ENCODE data around the gene C1QTNF9. TPM values are rescaled to one million over a fixed set of nuclear protein-coding genes. Genes with fewer than 3 reads are reported as not detected.
"Not testable (repeated sequence)": the region's sequence is repeated elsewhere in the genome, so short reads cannot be mapped to it uniquely, and the experiment has no call there.

Gene C1QTNF9, protein sequence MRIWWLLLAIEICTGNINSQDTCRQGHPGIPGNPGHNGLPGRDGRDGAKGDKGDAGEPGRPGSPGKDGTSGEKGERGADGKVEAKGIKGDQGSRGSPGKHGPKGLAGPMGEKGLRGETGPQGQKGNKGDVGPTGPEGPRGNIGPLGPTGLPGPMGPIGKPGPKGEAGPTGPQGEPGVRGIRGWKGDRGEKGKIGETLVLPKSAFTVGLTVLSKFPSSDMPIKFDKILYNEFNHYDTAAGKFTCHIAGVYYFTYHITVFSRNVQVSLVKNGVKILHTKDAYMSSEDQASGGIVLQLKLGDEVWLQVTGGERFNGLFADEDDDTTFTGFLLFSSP
- total RNA-seq (1 to 10 TPM in 1 of 5 donors, under 1 TPM in 1, not detected in 3; 0.37 to 2.3 TPM), polyA plus RNA-seq (under 1 TPM in 2 of 3 donors, not detected in 1; 0.08 to 0.25 TPM)
- long read RNA-seq, donor 1, result 0 reads
- long read RNA-seq, donor 2, result 0 reads
- long read RNA-seq, donor 3, result 0 reads
- long read RNA-seq, donor 4, result 0 reads
- long read RNA-seq, donor 5, result 0 reads
- long read RNA-seq, donor 6, result 0 reads
- long read RNA-seq, donor 7, result 0 reads
- long read RNA-seq, donor 8, result 0 reads
- long read RNA-seq, donor 9, result 0 reads
- long read RNA-seq, donor 10, result 0 reads

DNA sequence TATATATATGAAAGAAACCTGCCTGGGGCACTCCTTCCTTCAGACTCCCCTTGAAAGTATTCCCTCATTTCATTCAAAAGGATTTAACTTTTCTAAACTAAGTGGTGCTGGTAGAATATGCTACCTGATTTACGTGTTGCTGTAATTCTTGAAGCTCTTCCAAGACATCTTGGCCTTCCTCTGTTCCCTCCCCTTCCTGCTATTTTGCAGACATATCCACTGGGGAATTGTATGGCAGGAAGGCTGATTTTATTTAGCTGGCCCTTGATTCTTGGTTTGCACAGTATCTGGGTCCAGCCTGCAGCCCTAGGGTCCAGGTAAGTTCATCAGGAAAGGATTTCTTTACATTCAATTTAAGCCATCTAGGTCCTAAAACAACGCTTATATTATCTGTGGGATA, at the start of gene C1QTNF9:
TSS of gene C1QTNF9 (plus strand) at position 281 of the 400 bp plus-strand sequence. CDS start 6,424 bp downstream, outside the sequence.
- H3K27ac ChIP-seq; H3K9me3 ChIP-seq; H3K4me3 ChIP-seq; intact Hi-C loops (cut with DNase I; ENCODE audit: low total_unique reads); DNase-seq; H3K27me3 ChIP-seq: not testable (repeated sequence)
- H3K4me1 ChIP-seq, result peaks cover 21 to 33% (median 23%) of the 10 kb centered on the region in 4 donors
- 47 to 71% (median 53%) methylated on average over 2 of the region's 2 CpGs for WGBS, 5 donors
- H3K36me3 ChIP-seq, result peaks cover 0 to 17% (median 11%) of the 10 kb centered on the region in 4 donors

DNA sequence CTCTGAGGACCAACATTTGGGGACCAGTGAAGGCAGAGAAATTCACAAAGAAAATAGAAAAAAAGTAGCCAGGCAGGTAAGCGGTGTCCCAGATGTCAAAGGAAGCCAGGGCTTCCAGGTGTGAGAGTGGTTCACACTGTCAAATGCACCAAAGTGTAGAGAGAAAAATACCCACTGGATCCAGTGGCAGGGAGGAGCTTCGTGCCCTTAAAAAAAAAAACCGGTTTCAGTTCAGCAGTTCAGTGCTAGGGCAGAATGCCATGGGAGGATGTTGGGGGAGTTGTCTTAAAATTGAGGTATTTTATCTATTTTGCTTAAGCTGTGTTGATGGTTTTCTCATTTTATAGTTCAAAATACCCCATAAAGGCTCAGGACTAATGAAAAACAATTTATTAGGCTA, 47.8 kb upstream of the C1QTNF9 start:
- H3K4me1 ChIP-seq, result peaks cover 5 to 18% (median 12%) of the 10 kb centered on the region in 4 donors
- peak in 1 of 2 donors; percentile 49 for DNase-seq
- H3K27me3 ChIP-seq, result no peaks in the 10 kb centered on the region
- intact Hi-C loops (cut with DNase I; ENCODE audit: low total_unique reads), result no loop called here
- TF ChIP-seq POLR2AphosphoS5 (IDR thresholded peaks at IDR 0.05) (no peak), POLR2A (IDR thresholded peaks at IDR 0.05) (no peak), EP300 (IDR thresholded peaks at IDR 0.05) (no peak)
- TF ChIP-seq, protein P1, sequence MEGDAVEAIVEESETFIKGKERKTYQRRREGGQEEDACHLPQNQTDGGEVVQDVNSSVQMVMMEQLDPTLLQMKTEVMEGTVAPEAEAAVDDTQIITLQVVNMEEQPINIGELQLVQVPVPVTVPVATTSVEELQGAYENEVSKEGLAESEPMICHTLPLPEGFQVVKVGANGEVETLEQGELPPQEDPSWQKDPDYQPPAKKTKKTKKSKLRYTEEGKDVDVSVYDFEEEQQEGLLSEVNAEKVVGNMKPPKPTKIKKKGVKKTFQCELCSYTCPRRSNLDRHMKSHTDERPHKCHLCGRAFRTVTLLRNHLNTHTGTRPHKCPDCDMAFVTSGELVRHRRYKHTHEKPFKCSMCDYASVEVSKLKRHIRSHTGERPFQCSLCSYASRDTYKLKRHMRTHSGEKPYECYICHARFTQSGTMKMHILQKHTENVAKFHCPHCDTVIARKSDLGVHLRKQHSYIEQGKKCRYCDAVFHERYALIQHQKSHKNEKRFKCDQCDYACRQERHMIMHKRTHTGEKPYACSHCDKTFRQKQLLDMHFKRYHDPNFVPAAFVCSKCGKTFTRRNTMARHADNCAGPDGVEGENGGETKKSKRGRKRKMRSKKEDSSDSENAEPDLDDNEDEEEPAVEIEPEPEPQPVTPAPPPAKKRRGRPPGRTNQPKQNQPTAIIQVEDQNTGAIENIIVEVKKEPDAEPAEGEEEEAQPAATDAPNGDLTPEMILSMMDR (IDR thresholded peaks at IDR 0.05), result no peak
- H3K9me3 ChIP-seq, result no peaks in the 10 kb centered on the region
- no peak overlapping the region for H3K4me3 ChIP-seq
- 69 to 71% (median 71%) methylated on average over 3 of the region's 3 CpGs for WGBS, 5 donors
- peaks cover 0 to 20% (median 8%) of the 10 kb centered on the region in 4 donors for H3K36me3 ChIP-seq
- no peak overlapping the region for H3K27ac ChIP-seq

DNA sequence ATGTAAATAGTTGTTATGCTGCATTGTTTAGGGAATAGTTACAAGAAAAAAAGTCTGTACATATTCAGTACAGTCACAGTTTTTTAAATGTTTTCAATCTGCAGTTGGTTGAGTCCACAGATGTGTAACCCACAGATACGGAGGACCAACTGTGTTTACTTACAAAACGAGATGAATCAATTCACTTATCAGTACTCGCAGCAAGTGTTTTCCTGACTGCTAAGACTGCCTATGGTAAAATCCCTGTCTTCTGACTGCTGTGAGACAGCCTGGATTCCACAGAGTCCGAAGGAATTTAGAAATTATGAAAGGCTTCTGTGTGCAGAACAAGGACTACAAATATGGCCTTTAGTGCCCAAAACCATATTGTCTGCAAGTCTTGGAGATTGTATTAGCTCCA, 45.7 kb upstream of the C1QTNF9 start:
- 14 to 42% (median 22%) methylated on average over 4 of the region's 4 CpGs for WGBS, 5 donors
- DNase-seq, result no peak
- no peak for TF ChIP-seq EP300 (IDR thresholded peaks at IDR 0.05)
- TF ChIP-seq, protein P1 (IDR thresholded peaks at IDR 0.05), result no peak
- no peak for TF ChIP-seq POLR2AphosphoS5 (IDR thresholded peaks at IDR 0.05)
- no peak for TF ChIP-seq POLR2A (IDR thresholded peaks at IDR 0.05)
- intact Hi-C loops (cut with DNase I; ENCODE audit: low total_unique reads), result no loop called here
- H3K4me3 ChIP-seq, result no peak overlapping the region
- no peaks in the 10 kb centered on the region for H3K27me3 ChIP-seq
- H3K27ac ChIP-seq, result peak overlapping the region in 1 of 5 donors; percentile 11
- H3K36me3 ChIP-seq, result peaks cover 0 to 16% (median 1%) of the 10 kb centered on the region in 4 donors
- H3K4me1 ChIP-seq, result peaks cover 8 to 29% (median 12%) of the 10 kb centered on the region in 4 donors
- H3K9me3 ChIP-seq, result no peaks in the 10 kb centered on the region

DNA sequence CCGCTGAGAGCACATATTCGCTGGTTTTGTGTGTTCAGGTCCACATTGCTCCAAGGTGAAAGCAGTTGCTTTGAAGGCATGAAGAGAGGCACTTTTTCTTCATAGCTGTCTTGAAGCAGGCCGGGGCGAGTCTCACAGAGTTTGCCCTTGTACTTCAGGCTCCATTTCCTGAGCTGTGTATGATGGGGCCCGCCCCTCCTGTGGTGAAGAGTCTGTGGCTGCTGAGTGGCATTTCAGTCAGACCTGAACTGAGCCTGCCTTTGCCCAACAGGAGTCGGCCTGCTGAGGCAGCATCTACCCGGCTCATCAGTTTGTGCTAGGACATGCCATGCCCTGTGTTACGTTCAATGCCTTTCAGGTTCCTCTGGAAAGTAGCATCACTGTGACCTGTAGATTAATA, 44.4 kb upstream of the C1QTNF9 start:
- Histone ChIP-seq H3K36me3 (peaks cover 0 to 12% (median 0%) of the 10 kb centered on the region in 4 donors), H3K9me3 (no peaks in the 10 kb centered on the region), H3K4me1 (peaks cover 8 to 34% (median 17%) of the 10 kb centered on the region in 4 donors), H3K4me3 (no peak overlapping the region), H3K27me3 (no peaks in the 10 kb centered on the region), H3K27ac (peak overlapping the region in 3 of 5 donors; percentile 2 to 36 (median 22))
- WGBS, 5 donors, result 66 to 84% (median 83%) methylated on average over 8 of the region's 8 CpGs
- TF ChIP-seq EP300 (IDR thresholded peaks at IDR 0.05) (no peak), POLR2AphosphoS5 (IDR thresholded peaks at IDR 0.05) (no peak), POLR2A (IDR thresholded peaks at IDR 0.05) (no peak)
- TF ChIP-seq, protein P1 (IDR thresholded peaks at IDR 0.05), result no peak
- DNase-seq, result peak in 1 of 2 donors; percentile 57
- intact Hi-C loops (cut with DNase I; ENCODE audit: low total_unique reads), result no loop called here
